ENCODE measurements around the gene SGPP2.

Gene SGPP2

DNA sequence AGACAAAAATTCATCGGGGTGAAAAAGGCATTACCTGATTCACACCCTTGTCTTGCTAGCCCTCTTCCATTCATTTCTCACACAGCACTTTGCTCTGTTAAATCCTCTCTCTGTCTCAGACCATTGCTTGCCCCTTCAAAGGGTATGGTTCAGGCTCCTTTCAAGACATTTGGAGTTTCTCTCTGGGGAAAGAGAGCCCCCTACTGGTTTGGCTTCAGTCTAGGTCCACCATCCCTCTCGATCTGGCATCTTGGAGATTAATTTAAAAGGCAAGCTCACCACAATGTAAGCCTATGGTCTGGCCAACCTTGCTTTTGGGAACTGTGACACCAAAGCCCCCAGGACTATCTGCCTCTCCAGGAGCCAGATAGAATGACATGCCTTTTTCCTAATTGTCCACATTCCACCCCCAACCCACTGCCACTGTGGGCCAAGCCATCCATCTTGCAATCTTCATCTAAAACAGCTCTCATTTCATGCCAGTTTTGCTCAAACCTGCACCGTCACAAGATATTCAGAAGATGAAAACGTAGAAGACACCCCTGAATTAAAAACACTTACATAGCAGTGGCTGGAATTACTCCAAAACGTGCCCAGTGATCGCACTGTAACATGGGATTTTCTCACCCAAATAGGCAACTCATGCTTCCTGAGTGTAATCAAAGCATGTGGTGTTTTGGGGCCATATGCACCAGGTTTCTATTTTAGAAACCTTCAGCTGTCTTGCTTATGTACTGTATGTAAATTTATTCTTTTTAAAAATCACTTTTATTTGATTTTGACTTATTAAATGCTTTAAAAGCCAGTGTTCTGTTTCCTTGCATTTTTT, 137.7 kb downstream of the SGPP2 start:
- TF ChIP-seq, protein P1, sequence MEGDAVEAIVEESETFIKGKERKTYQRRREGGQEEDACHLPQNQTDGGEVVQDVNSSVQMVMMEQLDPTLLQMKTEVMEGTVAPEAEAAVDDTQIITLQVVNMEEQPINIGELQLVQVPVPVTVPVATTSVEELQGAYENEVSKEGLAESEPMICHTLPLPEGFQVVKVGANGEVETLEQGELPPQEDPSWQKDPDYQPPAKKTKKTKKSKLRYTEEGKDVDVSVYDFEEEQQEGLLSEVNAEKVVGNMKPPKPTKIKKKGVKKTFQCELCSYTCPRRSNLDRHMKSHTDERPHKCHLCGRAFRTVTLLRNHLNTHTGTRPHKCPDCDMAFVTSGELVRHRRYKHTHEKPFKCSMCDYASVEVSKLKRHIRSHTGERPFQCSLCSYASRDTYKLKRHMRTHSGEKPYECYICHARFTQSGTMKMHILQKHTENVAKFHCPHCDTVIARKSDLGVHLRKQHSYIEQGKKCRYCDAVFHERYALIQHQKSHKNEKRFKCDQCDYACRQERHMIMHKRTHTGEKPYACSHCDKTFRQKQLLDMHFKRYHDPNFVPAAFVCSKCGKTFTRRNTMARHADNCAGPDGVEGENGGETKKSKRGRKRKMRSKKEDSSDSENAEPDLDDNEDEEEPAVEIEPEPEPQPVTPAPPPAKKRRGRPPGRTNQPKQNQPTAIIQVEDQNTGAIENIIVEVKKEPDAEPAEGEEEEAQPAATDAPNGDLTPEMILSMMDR (IDR thresholded peaks at IDR 0.05): peak; percentile 52

- TF ChIP-seq, protein P1 (IDR thresholded peaks at IDR 0.05): no peak
Observed at GRCh38 chr2:222563106-222563718, 138.9 kb downstream of the SGPP2 start.

GRCh38 chr2:222563936-222564335, 139.6 kb downstream of the SGPP2 start:
- TF ChIP-seq, protein P1 (IDR thresholded peaks at IDR 0.05): no peak

- TF ChIP-seq, protein P1 (IDR thresholded peaks at IDR 0.05): no peak
Observed at GRCh38 chr2:222566229-222566628, 141.9 kb downstream of the SGPP2 start.

- TF ChIP-seq, protein P1 (IDR thresholded peaks at IDR 0.05): no peak
Observed at GRCh38 chr2:222568865-222569264, 144.5 kb downstream of the SGPP2 start.

DNA sequence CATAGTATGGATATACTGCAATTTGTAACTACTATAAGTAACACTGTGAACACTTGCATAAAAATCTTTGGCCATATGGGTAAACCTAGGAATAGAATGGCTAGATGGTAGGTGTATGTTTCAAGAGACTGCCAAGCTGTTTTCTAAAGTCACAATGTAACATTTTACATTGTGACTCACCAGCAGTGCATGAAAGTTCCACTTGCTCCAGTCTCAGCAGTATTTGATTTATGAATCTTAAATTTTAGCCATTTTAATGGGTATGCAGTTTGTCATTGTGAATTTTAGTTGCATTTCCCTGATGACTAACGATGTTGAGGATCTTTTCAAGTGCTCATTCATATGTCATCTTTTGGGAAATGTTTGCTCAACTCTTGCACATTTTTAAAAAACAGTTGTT, 145.5 kb downstream of the SGPP2 start:
- TF ChIP-seq, protein P1 (IDR thresholded peaks at IDR 0.05): no peak

GRCh38 chr2:222572264-222572721, 147.9 kb downstream of the SGPP2 start:
- TF ChIP-seq, protein P1 (IDR thresholded peaks at IDR 0.05): no peak

All from LNCAP (cell line).